Skeletal muscle tissue (tissue), 4 donors: ENCODE data around the gene SBNO2. TPM values are rescaled to one million over a fixed set of nuclear protein-coding genes. Genes with fewer than 3 reads are reported as not detected.
"Not testable (repeated sequence)": the region's sequence is repeated elsewhere in the genome, so short reads cannot be mapped to it uniquely, and the experiment has no call there.

ENCODE experiments used
- H3K27ac ChIP-seq: one replicate; pipeline ENCODE4 v1.7.0; 2013; ENCODE audit warnings: mild to moderate bottlenecking, low read depth, low read length, inconsistent platforms
- H3K27me3 ChIP-seq, 3 donors: one replicate each; pipeline ENCODE4 v1.7.0; 2013; ENCODE audit warnings: low read length in 3 of 3; ENCODE audit not compliant: control insufficient read depth in 3 of 3, insufficient read depth in 3 of 3
- H3K36me3 ChIP-seq, 3 donors: one replicate each; pipeline ENCODE4 v1.7.0; 2013; ENCODE audit warnings: low read length in 3 of 3; ENCODE audit not compliant: control insufficient read depth in 3 of 3, insufficient read depth in 3 of 3
- H3K4me1 ChIP-seq, 3 donors: one replicate each; pipeline ENCODE4 v1.7.0; 2013; ENCODE audit warnings: low read length in 3 of 3, mild to moderate bottlenecking in 3 of 3; ENCODE audit not compliant: control insufficient read depth in 3 of 3, insufficient read depth in 3 of 3
- H3K4me3 ChIP-seq, 3 donors: one replicate each; pipeline ENCODE4 v1.7.0; 2013; ENCODE audit warnings: low read length in 3 of 3
- H3K9ac ChIP-seq, 3 donors: one replicate each; pipeline ENCODE4 v1.7.0; 2013; ENCODE audit warnings: low read length in 3 of 3, mild to moderate bottlenecking in 3 of 3, moderate library complexity in 2 of 3, low read depth in 1 of 3
- H3K9me3 ChIP-seq, 3 donors: one replicate each; pipeline ENCODE4 v1.7.0; 2013; ENCODE audit warnings: low read length in 3 of 3; ENCODE audit not compliant: control insufficient read depth in 3 of 3
- total RNA-seq: library from RNA; depleted of rRNA; stranded (reverse); fragments of >200 nt; gene quantifications from one replicate; pipeline ENCODE4 v1.2.3, GENCODE V29; 2014
- donor health status: Osteomylitis.

The SBNO2 gene
- total RNA-seq, 1 donor from 2014 or later: 10.4 TPM

DNA sequence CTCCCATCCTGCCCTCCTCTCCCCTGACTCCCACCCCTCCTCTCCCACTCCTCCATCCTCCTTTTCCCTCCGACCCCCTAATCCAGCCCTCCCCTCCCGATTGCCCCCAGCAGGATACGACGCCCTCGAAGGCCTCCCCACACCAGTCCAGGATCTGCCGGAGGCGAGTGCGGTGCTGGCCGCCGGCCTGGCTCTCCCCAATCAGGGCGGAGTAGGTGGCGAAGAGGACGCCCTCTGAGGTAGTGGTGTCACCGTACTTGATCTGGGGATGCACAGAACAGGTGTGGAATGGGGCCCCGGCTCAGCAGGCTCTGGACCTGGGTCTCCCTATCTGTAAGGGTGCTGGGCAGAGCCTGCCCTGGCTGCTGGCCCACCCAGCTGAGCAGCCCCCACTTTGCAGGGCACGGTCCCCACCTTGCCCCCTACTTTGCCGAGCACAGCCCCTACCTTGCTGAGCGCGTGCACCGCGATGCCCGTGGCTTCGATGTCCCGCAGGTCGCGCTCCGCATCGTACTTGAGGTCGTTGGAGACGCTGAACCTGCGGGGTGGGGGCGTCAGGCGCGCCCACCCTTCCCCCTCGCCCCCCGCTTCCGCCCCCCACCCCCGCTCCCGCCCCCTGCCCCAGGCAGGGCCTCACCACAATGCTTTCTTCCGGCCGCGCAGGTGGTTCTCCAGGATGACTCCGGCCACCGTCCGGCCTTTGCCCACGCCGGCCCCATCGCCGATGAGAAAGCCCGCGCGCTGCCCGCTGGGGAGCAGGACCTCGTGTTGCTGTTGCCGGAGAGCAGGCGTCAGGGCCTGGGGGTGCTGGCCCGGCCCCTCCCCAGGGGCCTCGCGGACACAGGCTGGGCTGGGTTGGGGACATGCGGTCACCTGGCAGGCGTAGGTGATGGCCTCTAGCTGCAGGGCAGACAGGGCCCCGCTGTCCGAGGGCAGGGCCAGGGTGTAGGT, 51.8 kb downstream of the SBNO2 start:
- Histone ChIP-seq H3K4me1 (peaks cover 0 to 15% (median 0%) of the 10 kb centered on the region in 3 donors), H3K27me3 (no peaks in the 10 kb centered on the region), H3K9ac (no peak overlapping the region), H3K27ac (no peak overlapping the region), H3K4me3 (no peak overlapping the region), H3K9me3 (no peaks in the 10 kb centered on the region), H3K36me3 (peaks cover 34 to 67% (median 52%) of the 10 kb centered on the region in 3 donors)

DNA sequence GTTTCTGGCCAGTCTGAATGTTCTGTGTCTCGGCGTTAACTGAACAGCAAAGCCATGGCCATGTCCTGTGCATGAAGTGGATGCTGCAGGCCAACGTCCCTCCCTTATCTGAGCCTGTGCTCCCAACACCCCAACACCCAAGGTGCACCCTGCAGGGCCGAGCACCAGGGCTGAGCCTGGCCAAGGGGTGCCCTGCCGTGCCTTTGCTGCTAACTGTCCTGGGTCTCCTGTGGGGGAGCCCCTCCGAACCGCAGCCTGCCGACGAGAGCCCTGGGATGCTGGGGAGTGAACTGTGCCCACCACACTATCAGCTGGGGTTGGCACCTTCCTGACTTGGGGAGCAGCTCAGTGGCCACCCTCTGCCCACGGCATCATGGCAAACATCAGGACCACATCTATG, 52.7 kb downstream of the SBNO2 start:
- peaks cover 0 to 6% (median 0%) of the 10 kb centered on the region in 3 donors for H3K4me1 ChIP-seq
- H3K36me3 ChIP-seq: peaks cover 35 to 68% (median 56%) of the 10 kb centered on the region in 3 donors
- H3K27me3 ChIP-seq: no peaks in the 10 kb centered on the region
- H3K9ac ChIP-seq: no peak overlapping the region
- H3K4me3 ChIP-seq: no peak overlapping the region
- H3K27ac ChIP-seq: no peak overlapping the region
- no peaks in the 10 kb centered on the region for H3K9me3 ChIP-seq

DNA sequence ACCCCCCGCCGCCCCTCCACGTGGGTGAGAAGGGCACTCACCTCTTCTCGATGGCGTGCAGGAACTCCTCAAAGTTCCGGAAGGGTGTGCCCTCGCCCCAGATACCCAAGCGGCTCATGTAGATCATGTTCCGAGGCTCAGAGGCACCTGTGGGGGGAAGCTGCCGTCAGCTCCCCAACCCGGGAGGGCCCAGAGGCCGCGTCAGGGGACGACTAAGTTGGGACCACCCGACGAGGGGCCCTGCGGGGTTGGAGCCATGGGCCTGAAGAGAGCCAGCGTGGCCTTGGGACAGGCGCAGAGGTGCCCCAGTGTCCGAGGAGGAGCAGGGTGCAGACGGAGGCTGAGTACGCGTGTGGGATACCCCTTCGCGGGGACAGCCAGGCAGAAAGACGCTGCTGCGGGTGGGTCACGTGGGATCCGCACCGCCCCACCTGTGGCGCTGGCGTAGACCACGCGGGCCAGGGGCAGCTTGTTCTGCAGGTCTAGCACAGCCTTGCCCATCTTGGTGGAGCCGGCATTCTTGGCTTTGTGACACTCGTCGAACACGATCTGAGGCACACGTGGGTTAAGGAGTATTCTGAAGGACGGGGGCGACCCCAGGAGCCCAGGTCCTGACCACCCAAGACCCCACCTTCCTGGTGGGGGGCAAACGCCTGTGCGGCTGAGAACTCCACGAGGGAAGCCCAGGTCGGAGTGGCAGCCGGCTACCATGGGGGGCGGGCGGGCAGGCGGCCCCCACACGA, 54.4 kb downstream of the SBNO2 start:
- Histone ChIP-seq H3K4me1 (no peaks in the 10 kb centered on the region), H3K27ac (no peak overlapping the region), H3K9ac (no peak overlapping the region), H3K27me3 (no peaks in the 10 kb centered on the region), H3K36me3 (peaks cover 36 to 65% (median 56%) of the 10 kb centered on the region in 3 donors), H3K9me3 (no peaks in the 10 kb centered on the region), H3K4me3 (no peak overlapping the region)

DNA sequence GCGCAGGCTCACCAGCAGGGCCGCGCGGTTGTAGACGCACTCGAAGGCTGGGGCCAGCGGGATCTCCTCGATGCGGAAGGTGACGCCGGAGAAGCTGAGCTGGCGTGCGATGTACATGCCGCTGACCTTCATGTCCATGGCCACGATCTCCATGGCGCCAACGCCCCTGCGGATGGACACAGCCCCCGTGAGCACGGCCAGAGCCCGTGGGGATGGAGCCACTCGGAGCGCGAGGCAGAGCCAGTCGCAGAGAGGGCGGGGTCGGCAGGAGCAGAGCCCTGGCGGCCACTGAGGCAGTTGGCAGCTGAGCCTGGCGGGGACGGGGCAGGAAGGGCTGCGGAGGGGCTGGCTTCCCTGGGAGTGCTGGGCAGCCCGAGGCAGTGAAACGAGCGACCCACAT, 55.1 kb downstream of the SBNO2 start:
- H3K4me3 ChIP-seq: no peak overlapping the region
- H3K27me3 ChIP-seq: no peaks in the 10 kb centered on the region
- no peak overlapping the region for H3K27ac ChIP-seq
- H3K4me1 ChIP-seq: peaks cover 0 to 4% (median 1%) of the 10 kb centered on the region in 3 donors
- H3K9ac ChIP-seq: no peak overlapping the region
- no peaks in the 10 kb centered on the region for H3K9me3 ChIP-seq
- H3K36me3 ChIP-seq: peaks cover 38 to 67% (median 58%) of the 10 kb centered on the region in 3 donors

DNA sequence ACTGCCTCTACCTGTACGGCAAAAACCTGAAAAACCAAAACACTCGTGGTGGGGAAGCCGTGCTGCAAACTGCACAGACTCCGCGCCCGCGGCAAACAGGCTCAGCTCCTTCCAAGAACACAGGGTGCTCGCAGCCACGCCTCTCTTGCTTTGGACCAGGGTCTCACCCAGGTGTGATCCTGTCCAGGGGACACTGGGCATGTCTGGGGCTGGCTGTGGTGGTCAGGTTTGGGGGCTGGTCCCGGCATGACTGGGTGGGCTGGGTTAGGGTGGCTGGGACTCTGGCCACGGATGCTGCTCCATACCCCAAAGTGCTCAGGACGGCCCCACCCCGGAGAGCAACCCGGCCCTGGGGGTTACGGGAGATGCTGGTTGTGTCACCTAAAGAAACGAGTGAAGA, 56.4 kb downstream of the SBNO2 start:
- no peak overlapping the region for H3K27ac ChIP-seq
- no peak overlapping the region for H3K4me3 ChIP-seq
- H3K36me3 ChIP-seq: peaks cover 38 to 62% (median 49%) of the 10 kb centered on the region in 3 donors
- no peaks in the 10 kb centered on the region for H3K27me3 ChIP-seq
- H3K9ac ChIP-seq: no peak overlapping the region
- H3K9me3 ChIP-seq: no peaks in the 10 kb centered on the region
- peaks cover 6 to 17% (median 13%) of the 10 kb centered on the region in 3 donors for H3K4me1 ChIP-seq

DNA sequence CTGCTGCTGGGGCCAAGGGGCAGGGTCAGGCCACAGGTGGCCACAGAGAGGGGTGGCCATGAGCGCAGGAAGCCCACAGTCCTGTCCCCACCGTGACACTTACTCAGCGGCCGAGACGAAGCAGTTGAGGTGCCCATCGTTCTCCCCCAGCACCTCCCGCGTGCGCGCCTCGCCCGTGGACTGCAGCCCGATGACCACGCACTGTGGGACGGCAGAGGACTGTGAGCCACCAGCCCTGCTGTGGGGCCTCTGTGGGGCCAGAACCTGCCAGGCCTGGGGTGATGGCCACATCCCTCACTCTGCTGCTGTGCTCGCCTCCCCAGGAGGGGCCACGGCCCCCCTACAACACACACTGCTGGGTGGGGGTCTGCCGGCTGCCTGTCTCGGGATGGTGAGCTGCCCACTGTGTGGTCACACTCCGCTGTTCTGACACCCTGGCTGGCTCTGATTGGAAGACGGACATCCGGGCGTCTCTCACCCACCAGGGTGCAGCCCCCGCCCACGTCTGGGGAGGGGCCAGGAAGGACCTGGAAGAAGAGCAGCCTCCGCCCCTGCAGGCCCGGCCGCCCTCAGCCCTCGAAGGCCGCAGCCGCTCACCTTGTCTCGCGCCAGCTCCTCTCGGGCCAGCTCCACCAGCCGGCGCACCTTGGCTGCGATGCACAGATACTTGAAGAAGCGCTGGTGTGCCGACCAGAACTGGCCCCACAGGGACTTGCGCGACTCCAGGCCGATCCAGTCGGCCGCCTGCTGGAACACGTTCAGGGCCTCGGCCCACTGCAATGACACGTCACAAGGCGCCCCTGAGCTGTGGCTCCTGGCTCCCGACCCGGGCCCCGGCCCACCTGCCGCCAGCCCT, 57.1 kb downstream of the SBNO2 start:
- Histone ChIP-seq H3K4me3 (no peak overlapping the region), H3K27me3 (no peaks in the 10 kb centered on the region), H3K9me3 (no peaks in the 10 kb centered on the region), H3K36me3 (peaks cover 38 to 58% (median 45%) of the 10 kb centered on the region in 3 donors), H3K9ac (no peak overlapping the region), H3K27ac (no peak overlapping the region), H3K4me1 (peaks cover 8 to 20% (median 16%) of the 10 kb centered on the region in 3 donors)

DNA sequence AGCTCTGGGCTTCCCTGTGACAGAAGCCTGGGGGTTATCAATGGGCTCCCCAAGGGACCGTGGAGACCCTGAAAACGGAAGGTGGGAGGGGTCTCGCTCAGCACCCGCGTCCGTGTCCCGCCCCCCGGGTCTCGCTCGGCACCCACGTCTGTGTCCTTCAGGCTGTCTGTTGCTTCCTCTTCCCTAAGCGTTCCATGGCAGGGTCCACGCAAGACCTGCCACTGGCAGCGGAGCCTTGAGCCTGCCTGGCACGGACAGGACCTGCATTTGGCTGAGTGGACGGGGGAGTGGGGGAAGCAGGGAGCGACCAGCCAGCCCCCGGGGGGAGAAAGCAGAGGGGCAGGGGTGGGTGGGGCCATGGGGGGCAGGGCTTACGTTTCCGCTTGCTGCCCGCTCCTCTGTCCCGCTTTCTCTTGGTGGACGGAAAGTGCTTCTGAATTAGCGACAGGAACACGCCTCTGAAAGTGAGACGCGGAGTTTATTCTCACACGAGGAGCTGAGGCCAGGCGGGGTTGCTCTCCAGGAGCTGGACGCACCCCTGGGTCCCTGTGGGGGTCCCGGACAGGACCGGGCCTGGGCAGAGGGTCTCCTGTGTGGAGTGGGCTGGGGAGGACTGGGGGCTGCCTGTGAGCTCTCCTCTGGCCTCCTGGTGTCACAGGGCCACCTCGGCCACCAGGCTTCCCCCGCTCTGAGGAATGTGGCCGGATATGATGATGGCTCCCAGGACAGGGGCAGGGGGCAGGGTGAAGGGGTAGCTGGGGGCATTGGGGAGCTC, 58.2 kb downstream of the SBNO2 start:
- no peak overlapping the region for H3K27ac ChIP-seq
- no peaks in the 10 kb centered on the region for H3K27me3 ChIP-seq
- no peak overlapping the region for H3K9ac ChIP-seq
- peaks cover 36 to 48% (median 37%) of the 10 kb centered on the region in 3 donors for H3K36me3 ChIP-seq
- H3K4me3 ChIP-seq: no peak overlapping the region
- peaks cover 8 to 20% (median 16%) of the 10 kb centered on the region in 3 donors for H3K4me1 ChIP-seq
- H3K9me3 ChIP-seq: no peaks in the 10 kb centered on the region

DNA sequence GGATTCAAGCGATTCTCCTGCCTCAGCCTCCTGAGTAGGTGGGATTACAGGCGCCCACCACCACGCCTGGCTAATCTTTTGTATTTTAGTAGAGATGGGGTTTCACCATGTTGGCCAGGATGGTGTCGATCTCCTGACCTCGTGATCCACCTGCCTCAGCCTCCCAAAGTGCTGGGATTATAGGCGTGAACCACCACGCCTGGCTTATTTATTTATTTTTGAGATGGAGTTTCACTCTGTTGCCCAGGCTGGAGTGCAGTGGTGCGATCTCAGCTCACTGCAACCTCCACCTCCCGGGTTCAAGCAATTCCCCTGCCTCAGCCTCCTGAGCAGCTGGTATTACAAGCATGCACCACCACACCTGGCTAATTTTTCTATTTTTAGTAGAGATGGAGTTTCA, 59.3 kb downstream of the SBNO2 start:
- H3K27me3 ChIP-seq, H3K27ac ChIP-seq, H3K4me3 ChIP-seq, H3K9me3 ChIP-seq, H3K9ac ChIP-seq: not testable (repeated sequence)
- Histone ChIP-seq H3K36me3 (peaks cover 31 to 40% (median 37%) of the 10 kb centered on the region in 3 donors), H3K4me1 (peaks cover 8 to 20% (median 16%) of the 10 kb centered on the region in 3 donors)

DNA sequence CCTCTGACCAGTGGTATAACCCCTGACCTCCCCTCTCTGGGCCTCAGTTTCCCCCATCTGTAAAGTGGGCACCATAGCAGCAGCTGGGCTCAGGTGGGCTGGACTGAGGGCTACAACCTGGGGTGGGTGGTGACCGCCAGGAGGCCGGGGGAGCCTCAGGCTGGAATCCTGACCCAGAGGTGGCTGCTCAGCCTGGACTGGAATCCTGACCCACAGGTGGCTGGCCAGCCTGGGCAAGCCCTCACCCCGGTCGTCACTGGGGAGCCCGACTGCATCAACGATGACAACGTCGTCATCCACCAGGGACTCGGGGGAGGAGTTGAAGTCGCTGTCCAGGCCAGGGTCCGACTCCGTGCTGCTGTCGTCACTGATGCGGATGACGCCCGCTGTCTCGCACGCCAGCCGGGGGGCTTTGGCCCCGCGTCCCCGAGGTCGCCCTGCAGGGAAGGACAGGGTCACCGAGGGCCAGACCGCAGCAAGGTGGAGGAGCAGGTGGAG, 60.0 kb downstream of the SBNO2 start:
- Histone ChIP-seq H3K4me3 (peak overlapping the region; percentile 31 to 60 (median 50)), H3K9ac (peak overlapping the region; percentile 59 to 82 (median 73)), H3K27ac (peak overlapping the region; percentile 83)

More for the DNA sequence above, 60.0 kb downstream of the SBNO2 start:
- Histone ChIP-seq H3K36me3 (peaks cover 26 to 35% (median 34%) of the 10 kb centered on the region in 3 donors), H3K9me3 (no peaks in the 10 kb centered on the region), H3K27me3 (no peaks in the 10 kb centered on the region), H3K4me1 (peaks cover 8 to 20% (median 16%) of the 10 kb centered on the region in 3 donors)
